Adrenal gland (tissue), 12 donors: Measurements from ENCODE around the gene CCDC13. TPM values are rescaled to one million over a fixed set of nuclear protein-coding genes. Genes with fewer than 3 reads are reported as not detected.

Experiments
- DNase-seq, 7 donors: peaks; one replicate each; pipeline ENCODE4 v3.0.0-alpha.2; 2019 to 2020
- H3K27ac ChIP-seq, 5 donors: fragments of 200-600 bp; sonication (generic) in 4 of 5; 1 replicate in 3 of 5; 2 replicates in 2 of 5; pipeline versions ENCODE4 v1.5.1 to v1.8.0; 2016 to 2020; ENCODE audit warnings: mild to moderate bottlenecking in 1 of 5
- H3K27me3 ChIP-seq: fragments of 200-600 bp; 2 replicates; pipeline ENCODE4 v1.8.0; 2021
- H3K36me3 ChIP-seq, 2 donors: fragments of 200-600 bp; replicated peaks in 1 of 2; 1 replicate in 1 of 2; 2 replicates in 1 of 2; pipeline versions ENCODE4 v1.5.1 to v1.8.0; 2018 to 2022
- H3K4me1 ChIP-seq, 2 donors: fragments of 200-600 bp; replicated peaks in 1 of 2; 1 replicate in 1 of 2; 2 replicates in 1 of 2; pipeline versions ENCODE4 v1.5.1 to v1.8.0; 2018 to 2021
- H3K4me3 ChIP-seq, 4 donors: fragments of 200-600 bp; sonication (generic) in 3 of 4; one replicate each; pipeline ENCODE4 v1.5.1; 2016 to 2018
- H3K9me3 ChIP-seq, 3 donors: fragments of 200-600 bp; sonication (generic) in 1 of 3; replicated peaks in 1 of 3; 1 replicate in 2 of 3; 2 replicates in 1 of 3; pipeline versions ENCODE4 v1.5.1 to v1.8.0; 2016 to 2021
- POLR2A ChIP-seq, 2 donors: fragments of 450-650 bp; IDR thresholded peaks; one replicate each; pipeline ENCODE4 v1.6.1; 2017; ENCODE audit warnings: antibody characterized with exemption in 2 of 2, mild to moderate bottlenecking in 2 of 2, moderate library complexity in 1 of 2
- WGBS, 4 donors: extraction: QIAGEN DNeasy Blood & Tissue Kit in 2 of 4; methylation state at CpG; one replicate each; pipeline versions ENCODE4 v1.1.5 to v1.1.7; 2013 to 2017; 5-methylcytosine and 5-hydroxymethylcytosine counted together
- intact Hi-C, 2 donors: fragments of 100-400 bp; cut with DNase I; formaldehyde crosslinking; loops; one replicate each; pipeline versions ENCODE4 v1.14.1 to v1.15.0; 2022 to 2023
- polyA plus RNA-seq, 3 donors: library from polyadenylated mRNA; stranded (reverse); fragments of 200-250 nt in 2 of 3; fragments of 350-450 nt in 1 of 3; fragmentation: Illumina TruSeq in 1 of 3; extraction: RNeasy Lipid Tissue Mini Kit (QIAGEN cat#74804) in 1 of 3; gene quantifications; one replicate each; pipeline ENCODE4 v1.2.3, GENCODE V29; 2013 to 2014
- total RNA-seq, 9 donors: library from RNA; depleted of rRNA in 4 of 9; stranded (reverse); fragments of >200 nt in 4 of 9; fragments of 120-200 nt in 1 of 9; fragmentation: NEBNext Ultra II Directional in 1 of 9; extraction: Animal tissue kit (Norgen Biotek cat#: 25700) in 1 of 9; gene quantifications; one replicate each; pipeline versions ENCODE4 v1.1.0 to v1.2.4, GENCODE V29; 2013 to 2023
- TF ChIP-seq, protein P1 (sequence below), 6 experiments: fragments of 450-650 bp in 4 of 6; fragments of 200-600 bp in 2 of 6; sonication (generic) in 1 of 6; IDR thresholded peaks; 1 replicate in 5 of 6; 2 replicates in 1 of 6; pipeline versions ENCODE4 v1.5.1 to v1.8.0; 2016 to 2021; ENCODE audit warnings: antibody characterized with exemption in 6 of 6, mild to moderate bottlenecking in 2 of 6, moderate library complexity in 1 of 6
- donor health status: healthy with polysubstance abuse.
- donor health status: Bipolar disorder and iron deficiency.
- donor health status: DM: yes; HTN: yes; CAD: no.
- donor health status: DM: no; HTN: no; CAD: no.
- donor health status: DM: no; HTN: no; CAD: no.
- donor health status: DM: yes; HTN: yes; CAD: no.

The CCDC13 gene
- total and polyA plus RNA-seq, 12 donors: 0.35 to 2.1 (median 1.1) TPM; not detected in 2

GRCh38 chr3:42795621-42796181 is 22.6 kb upstream of the CCDC13 start:
- WGBS, 4 donors: 87 to 93% (median 88%) methylated on average over 2 of the region's 2 CpGs
- Histone ChIP-seq H3K27ac (no peak overlapping the region), H3K4me1 (peaks cover 8 to 19% of the 10 kb centered on the region in 2 donors), H3K4me3 (no peak overlapping the region), H3K36me3 (peaks cover 0 to 11% of the 10 kb centered on the region in 2 donors), H3K9me3 (no peaks in the 10 kb centered on the region), H3K27me3 (no peaks in the 10 kb centered on the region)
- DNase-seq: no peak
- TF ChIP-seq POLR2A (IDR thresholded peaks at IDR 0.05): no peak
- TF ChIP-seq, protein P1, sequence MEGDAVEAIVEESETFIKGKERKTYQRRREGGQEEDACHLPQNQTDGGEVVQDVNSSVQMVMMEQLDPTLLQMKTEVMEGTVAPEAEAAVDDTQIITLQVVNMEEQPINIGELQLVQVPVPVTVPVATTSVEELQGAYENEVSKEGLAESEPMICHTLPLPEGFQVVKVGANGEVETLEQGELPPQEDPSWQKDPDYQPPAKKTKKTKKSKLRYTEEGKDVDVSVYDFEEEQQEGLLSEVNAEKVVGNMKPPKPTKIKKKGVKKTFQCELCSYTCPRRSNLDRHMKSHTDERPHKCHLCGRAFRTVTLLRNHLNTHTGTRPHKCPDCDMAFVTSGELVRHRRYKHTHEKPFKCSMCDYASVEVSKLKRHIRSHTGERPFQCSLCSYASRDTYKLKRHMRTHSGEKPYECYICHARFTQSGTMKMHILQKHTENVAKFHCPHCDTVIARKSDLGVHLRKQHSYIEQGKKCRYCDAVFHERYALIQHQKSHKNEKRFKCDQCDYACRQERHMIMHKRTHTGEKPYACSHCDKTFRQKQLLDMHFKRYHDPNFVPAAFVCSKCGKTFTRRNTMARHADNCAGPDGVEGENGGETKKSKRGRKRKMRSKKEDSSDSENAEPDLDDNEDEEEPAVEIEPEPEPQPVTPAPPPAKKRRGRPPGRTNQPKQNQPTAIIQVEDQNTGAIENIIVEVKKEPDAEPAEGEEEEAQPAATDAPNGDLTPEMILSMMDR (IDR thresholded peaks at IDR 0.05): no peak
- intact Hi-C loops: no loop called here

DNA sequence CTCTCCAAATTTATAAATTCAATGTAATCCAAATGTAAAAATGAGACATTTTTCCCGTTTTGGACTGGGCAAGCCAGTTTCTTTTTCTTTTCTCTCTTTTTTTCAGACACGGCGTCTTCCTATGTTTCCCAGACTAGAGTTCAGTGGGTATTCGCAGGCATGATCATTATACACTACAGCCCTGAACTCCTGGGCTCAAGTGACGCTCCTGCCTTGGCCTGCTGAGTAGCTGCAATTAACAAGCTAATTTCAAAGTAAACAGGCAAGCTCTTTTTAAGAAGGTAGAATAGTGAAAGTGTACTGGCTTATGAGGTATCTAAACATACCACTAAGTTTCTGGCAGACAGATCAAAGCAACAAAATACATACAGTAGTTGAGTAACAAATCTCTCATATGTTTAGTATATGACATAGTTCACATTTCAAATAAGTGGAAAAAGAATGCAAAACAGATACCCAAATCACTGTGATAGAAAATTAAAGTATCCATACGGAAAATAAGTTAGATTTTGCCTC is 17.7 kb upstream of the CCDC13 start:
- Histone ChIP-seq H3K27ac (no peak overlapping the region), H3K36me3 (peaks cover 0 to 11% of the 10 kb centered on the region in 2 donors), H3K27me3 (no peaks in the 10 kb centered on the region), H3K4me1 (peaks cover 0 to 23% of the 10 kb centered on the region in 2 donors), H3K9me3 (no peaks in the 10 kb centered on the region), H3K4me3 (no peak overlapping the region)
- intact Hi-C loops: no loop called here
- TF ChIP-seq, protein P1 (IDR thresholded peaks at IDR 0.05): no peak
- no peak for TF ChIP-seq POLR2A (IDR thresholded peaks at IDR 0.05)
- DNase-seq: no peak
- 71 to 76% (median 73%) methylated on average over 6 of the region's 6 CpGs for WGBS, 4 donors

GRCh38 chr3:42786631-42787030 is 13.6 kb upstream of the CCDC13 start:
- intact Hi-C loops: loop anchor here in 1 of 2 donors (10.0 kb wide), 2 partner anchors 48 to 88 kb away; partner anchors contain the start of gene CYP8B1
- H3K27ac ChIP-seq: no peak overlapping the region
- WGBS, 4 donors: 92 to 100% (median 97%) methylated on average over 2 of the region's 2 CpGs
- TF ChIP-seq, protein P1 (IDR thresholded peaks at IDR 0.05): no peak
- no peak for TF ChIP-seq POLR2A (IDR thresholded peaks at IDR 0.05)
- H3K4me3 ChIP-seq: no peak overlapping the region
- peaks cover 0 to 23% of the 10 kb centered on the region in 2 donors for H3K4me1 ChIP-seq
- no peaks in the 10 kb centered on the region for H3K9me3 ChIP-seq
- H3K36me3 ChIP-seq: peaks cover 0 to 6% of the 10 kb centered on the region in 2 donors
- DNase-seq: no peak
- H3K27me3 ChIP-seq: no peaks in the 10 kb centered on the region

DNA sequence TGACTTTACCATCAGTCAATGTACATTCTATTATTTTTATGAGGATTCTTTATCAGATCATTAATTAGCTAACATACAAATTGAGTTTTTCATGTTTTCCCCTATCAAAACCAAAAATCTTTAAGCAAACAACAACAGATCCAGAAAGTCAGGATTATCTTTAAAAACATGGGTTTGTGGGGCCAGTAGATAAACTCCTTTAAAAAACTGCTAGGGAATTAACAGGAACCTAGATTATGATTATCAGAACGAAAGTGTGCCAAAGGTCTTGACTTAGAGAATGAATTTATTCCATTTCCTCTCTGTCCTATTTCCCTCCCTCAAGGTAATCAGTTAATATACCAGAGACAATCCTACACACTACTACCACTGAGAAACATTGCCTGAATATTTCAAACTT is 13.2 kb upstream of the CCDC13 start:
- Histone ChIP-seq H3K36me3 (peaks cover 0 to 6% of the 10 kb centered on the region in 2 donors), H3K27me3 (no peaks in the 10 kb centered on the region), H3K4me1 (peaks cover 0 to 22% of the 10 kb centered on the region in 2 donors), H3K4me3 (no peak overlapping the region), H3K27ac (no peak overlapping the region), H3K9me3 (no peaks in the 10 kb centered on the region)
- TF ChIP-seq, protein P1 (IDR thresholded peaks at IDR 0.05): no peak
- no peak for TF ChIP-seq POLR2A (IDR thresholded peaks at IDR 0.05)
- intact Hi-C loops: loop anchor here in 1 of 2 donors (10.0 kb wide), 2 partner anchors 49 to 89 kb away; partner anchors contain the start of gene CYP8B1
- no peak for DNase-seq
- 25 to 27% (median 26%) methylated on average over 1 of the region's 1 CpG for WGBS, 4 donors
